GM12892 (cell line): ENCODE results near the gene BUD13.

Experiments used
- POLR2A ChIP-seq: IDR thresholded peaks from 2 replicates; pipeline ENCODE4 v1.6.1; 2011; ENCODE audit warnings: low read depth, low read length, control low read depth
- POLR2AphosphoS5 ChIP-seq: IDR thresholded peaks from 2 replicates; pipeline ENCODE4 v1.6.1; 2011; ENCODE audit warnings: low read depth, low read length, control low read depth

GRCh38 chr11:116731097-116731761, 41.6 kb downstream of the BUD13 start:
- TF ChIP-seq POLR2AphosphoS5: no peak
- TF ChIP-seq POLR2A: no peak
